ENCODE measurements around the gene SLC9A8. TPM values are rescaled to one million over a fixed set of nuclear protein-coding genes. Genes with fewer than 3 reads are reported as not detected.

The SLC9A8 gene
- polyA plus RNA-seq, 1 donor from 2014 or later = 6.7 TPM

DNA sequence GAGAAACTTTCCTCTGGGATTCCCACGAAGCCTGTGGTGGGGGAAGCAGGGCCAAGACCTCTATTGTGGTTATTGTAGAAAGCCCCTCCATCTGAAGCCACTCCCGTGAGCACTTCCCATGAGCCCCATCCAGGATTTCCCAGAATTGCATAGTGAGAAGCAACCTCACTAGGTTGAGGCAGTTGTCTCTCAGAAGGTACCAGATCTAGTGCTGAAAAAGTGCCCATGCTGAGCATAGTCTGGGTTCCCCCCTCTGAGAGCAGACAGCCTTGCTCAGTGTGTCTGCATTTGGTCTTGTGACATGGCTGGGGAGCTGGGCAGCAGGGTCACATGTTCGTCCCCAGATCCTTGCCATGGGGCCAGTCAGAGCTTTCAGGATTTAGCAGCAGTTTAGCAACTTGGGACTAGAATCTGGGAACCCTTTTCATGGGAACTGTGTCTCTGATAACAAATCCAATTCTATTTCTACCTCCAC, 38.6 kb downstream of the SLC9A8 start:
- no peaks in the 10 kb centered on the region for H3K79me2 ChIP-seq (replicated peaks; ENCODE audit: insufficient read depth, low read length)
- H2AFZ ChIP-seq (ENCODE audit: low read depth, low read length) = no peak overlapping the region
- H3K4me3 ChIP-seq (ENCODE audit: low read length) = no peak overlapping the region
- TF ChIP-seq EP300 (conservative IDR thresholded peaks at IDR 0.05; ENCODE audit: poor library complexity, severe bottlenecking) (no peak), SMC3 (conservative IDR thresholded peaks at IDR 0.05; ENCODE audit: poor library complexity) (no peak), MXI1 (conservative IDR thresholded peaks at IDR 0.05; ENCODE audit: poor library complexity, severe bottlenecking) (no peak), POLR2AphosphoS5 (IDR thresholded peaks at IDR 0.05) (no peak), EZH2 (IDR thresholded peaks at IDR 0.05; ENCODE audit: borderline replicate concordance, insufficient read depth, low read length, poor library complexity, severe bottlenecking) (no peak), TAF1 (IDR thresholded peaks at IDR 0.05; ENCODE audit: low read depth) (no peak), RAD21 (conservative IDR thresholded peaks at IDR 0.05) (no peak)
- TF ChIP-seq, protein P1, sequence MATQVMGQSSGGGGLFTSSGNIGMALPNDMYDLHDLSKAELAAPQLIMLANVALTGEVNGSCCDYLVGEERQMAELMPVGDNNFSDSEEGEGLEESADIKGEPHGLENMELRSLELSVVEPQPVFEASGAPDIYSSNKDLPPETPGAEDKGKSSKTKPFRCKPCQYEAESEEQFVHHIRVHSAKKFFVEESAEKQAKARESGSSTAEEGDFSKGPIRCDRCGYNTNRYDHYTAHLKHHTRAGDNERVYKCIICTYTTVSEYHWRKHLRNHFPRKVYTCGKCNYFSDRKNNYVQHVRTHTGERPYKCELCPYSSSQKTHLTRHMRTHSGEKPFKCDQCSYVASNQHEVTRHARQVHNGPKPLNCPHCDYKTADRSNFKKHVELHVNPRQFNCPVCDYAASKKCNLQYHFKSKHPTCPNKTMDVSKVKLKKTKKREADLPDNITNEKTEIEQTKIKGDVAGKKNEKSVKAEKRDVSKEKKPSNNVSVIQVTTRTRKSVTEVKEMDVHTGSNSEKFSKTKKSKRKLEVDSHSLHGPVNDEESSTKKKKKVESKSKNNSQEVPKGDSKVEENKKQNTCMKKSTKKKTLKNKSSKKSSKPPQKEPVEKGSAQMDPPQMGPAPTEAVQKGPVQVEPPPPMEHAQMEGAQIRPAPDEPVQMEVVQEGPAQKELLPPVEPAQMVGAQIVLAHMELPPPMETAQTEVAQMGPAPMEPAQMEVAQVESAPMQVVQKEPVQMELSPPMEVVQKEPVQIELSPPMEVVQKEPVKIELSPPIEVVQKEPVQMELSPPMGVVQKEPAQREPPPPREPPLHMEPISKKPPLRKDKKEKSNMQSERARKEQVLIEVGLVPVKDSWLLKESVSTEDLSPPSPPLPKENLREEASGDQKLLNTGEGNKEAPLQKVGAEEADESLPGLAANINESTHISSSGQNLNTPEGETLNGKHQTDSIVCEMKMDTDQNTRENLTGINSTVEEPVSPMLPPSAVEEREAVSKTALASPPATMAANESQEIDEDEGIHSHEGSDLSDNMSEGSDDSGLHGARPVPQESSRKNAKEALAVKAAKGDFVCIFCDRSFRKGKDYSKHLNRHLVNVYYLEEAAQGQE (IDR thresholded peaks at IDR 0.05; ENCODE audit: borderline replicate concordance) = no peak
- TF ChIP-seq, protein P2, sequence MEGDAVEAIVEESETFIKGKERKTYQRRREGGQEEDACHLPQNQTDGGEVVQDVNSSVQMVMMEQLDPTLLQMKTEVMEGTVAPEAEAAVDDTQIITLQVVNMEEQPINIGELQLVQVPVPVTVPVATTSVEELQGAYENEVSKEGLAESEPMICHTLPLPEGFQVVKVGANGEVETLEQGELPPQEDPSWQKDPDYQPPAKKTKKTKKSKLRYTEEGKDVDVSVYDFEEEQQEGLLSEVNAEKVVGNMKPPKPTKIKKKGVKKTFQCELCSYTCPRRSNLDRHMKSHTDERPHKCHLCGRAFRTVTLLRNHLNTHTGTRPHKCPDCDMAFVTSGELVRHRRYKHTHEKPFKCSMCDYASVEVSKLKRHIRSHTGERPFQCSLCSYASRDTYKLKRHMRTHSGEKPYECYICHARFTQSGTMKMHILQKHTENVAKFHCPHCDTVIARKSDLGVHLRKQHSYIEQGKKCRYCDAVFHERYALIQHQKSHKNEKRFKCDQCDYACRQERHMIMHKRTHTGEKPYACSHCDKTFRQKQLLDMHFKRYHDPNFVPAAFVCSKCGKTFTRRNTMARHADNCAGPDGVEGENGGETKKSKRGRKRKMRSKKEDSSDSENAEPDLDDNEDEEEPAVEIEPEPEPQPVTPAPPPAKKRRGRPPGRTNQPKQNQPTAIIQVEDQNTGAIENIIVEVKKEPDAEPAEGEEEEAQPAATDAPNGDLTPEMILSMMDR (IDR thresholded peaks at IDR 0.05; ENCODE audit: poor library complexity, severe bottlenecking) = no peak
- H3K9ac ChIP-seq (ENCODE audit: low read length) = no peak overlapping the region
- no peaks in the 10 kb centered on the region for H3K9me3 ChIP-seq (ENCODE audit: low read length)
- H3K27me3 ChIP-seq (ENCODE audit: insufficient read depth, low read depth, low read length) = no peaks in the 10 kb centered on the region
- peaks cover 8% of the 10 kb centered on the region for H3K36me3 ChIP-seq (ENCODE audit: insufficient read depth, low read length)
- no peak overlapping the region for H3K27ac ChIP-seq (ENCODE audit: low read length)
- no peaks in the 10 kb centered on the region for H3K9me2 ChIP-seq (ENCODE audit: insufficient read depth, low read length)
- no peaks in the 10 kb centered on the region for H3F3A ChIP-seq (ENCODE audit: insufficient read depth, low read length, poor library complexity, severe bottlenecking)
- no peak overlapping the region for H3K4me2 ChIP-seq (ENCODE audit: low read length)
- no peaks in the 10 kb centered on the region for H4K20me1 ChIP-seq (ENCODE audit: insufficient read depth)

DNA sequence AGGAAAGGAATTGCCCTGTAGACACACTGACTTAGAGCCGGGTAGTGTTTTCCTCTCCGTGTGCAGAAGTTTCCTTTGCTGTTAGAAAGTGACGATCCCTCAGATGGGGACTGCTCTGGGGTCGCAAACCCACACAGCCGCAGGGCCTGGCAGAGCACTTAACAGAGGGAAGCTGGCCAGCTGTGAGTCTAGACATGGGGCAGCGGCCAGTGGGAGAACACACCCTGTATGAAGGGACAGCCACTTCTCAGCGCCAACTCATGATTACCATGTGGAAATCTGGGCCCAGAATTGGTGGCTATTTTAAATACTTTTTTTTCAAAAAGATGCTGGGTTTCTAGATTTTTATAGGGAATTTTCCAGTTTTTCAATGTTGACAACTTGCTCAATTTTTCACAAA, 39.4 kb downstream of the SLC9A8 start:
- H3K36me3 ChIP-seq (ENCODE audit: insufficient read depth, low read length) = peaks cover 8% of the 10 kb centered on the region
- H3K9me3 ChIP-seq (ENCODE audit: low read length) = no peaks in the 10 kb centered on the region
- no peaks in the 10 kb centered on the region for H3K79me2 ChIP-seq (replicated peaks; ENCODE audit: insufficient read depth, low read length)
- no peak overlapping the region for H3K27ac ChIP-seq (ENCODE audit: low read length)
- H3K4me2 ChIP-seq (ENCODE audit: low read length) = no peak overlapping the region
- H3K9ac ChIP-seq (ENCODE audit: low read length) = no peak overlapping the region
- no peak for TF ChIP-seq EP300 (conservative IDR thresholded peaks at IDR 0.05; ENCODE audit: poor library complexity, severe bottlenecking)
- no peak for TF ChIP-seq MXI1 (conservative IDR thresholded peaks at IDR 0.05; ENCODE audit: poor library complexity, severe bottlenecking)
- TF ChIP-seq RAD21 (conservative IDR thresholded peaks at IDR 0.05) = no peak
- TF ChIP-seq POLR2AphosphoS5 (IDR thresholded peaks at IDR 0.05) = no peak
- TF ChIP-seq, protein P1 (IDR thresholded peaks at IDR 0.05; ENCODE audit: borderline replicate concordance) = no peak
- no peak for TF ChIP-seq EZH2 (IDR thresholded peaks at IDR 0.05; ENCODE audit: borderline replicate concordance, insufficient read depth, low read length, poor library complexity, severe bottlenecking)
- no peak for TF ChIP-seq TAF1 (IDR thresholded peaks at IDR 0.05; ENCODE audit: low read depth)
- TF ChIP-seq, protein P2 (IDR thresholded peaks at IDR 0.05; ENCODE audit: poor library complexity, severe bottlenecking) = no peak
- no peak for TF ChIP-seq SMC3 (conservative IDR thresholded peaks at IDR 0.05; ENCODE audit: poor library complexity)
- H3K4me3 ChIP-seq (ENCODE audit: low read length) = no peak overlapping the region
- H3K27me3 ChIP-seq (ENCODE audit: insufficient read depth, low read depth, low read length) = no peaks in the 10 kb centered on the region
- H3K9me2 ChIP-seq (ENCODE audit: insufficient read depth, low read length) = no peaks in the 10 kb centered on the region
- H2AFZ ChIP-seq (ENCODE audit: low read depth, low read length) = no peak overlapping the region
- H4K20me1 ChIP-seq (ENCODE audit: insufficient read depth) = no peaks in the 10 kb centered on the region
- no peaks in the 10 kb centered on the region for H3F3A ChIP-seq (ENCODE audit: insufficient read depth, low read length, poor library complexity, severe bottlenecking)

Measured in neural cell (in vitro differentiated cells).